ENCODE data around the gene HEATR9.

DNA sequence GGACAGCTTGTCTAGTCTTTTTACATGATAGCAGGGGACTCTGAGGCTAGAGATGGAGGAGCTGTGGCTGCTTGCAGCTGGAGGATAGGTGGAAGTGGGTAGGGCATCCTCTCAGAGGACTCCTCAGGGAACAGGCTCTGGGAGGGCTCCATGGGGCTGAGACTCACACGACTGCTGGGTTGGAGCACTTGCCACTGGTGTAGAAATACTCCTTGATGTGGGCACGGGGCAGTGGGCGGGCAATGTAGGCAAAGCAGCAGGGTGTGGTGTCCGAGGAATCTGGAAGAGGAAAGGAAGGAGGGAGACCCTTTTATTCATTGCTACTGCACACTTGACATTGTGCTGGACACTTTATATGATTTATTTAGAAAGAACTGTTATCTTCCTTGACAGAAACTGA, 9.7 kb upstream of the HEATR9 start:
- no peak for TF ChIP-seq POLR2A (IDR thresholded peaks at IDR 0.05; ENCODE audit: extremely low read depth, insufficient read length)
- TF ChIP-seq CTCF (IDR thresholded peaks at IDR 0.05; ENCODE audit: low read depth, low read length), result no peak
- TF ChIP-seq, protein P1, sequence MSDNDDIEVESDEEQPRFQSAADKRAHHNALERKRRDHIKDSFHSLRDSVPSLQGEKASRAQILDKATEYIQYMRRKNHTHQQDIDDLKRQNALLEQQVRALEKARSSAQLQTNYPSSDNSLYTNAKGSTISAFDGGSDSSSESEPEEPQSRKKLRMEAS (IDR thresholded peaks at IDR 0.05; ENCODE audit: low read depth, low read length), result no peak

All from NB4 (cell line).